Epithelial cell of proximal tubule (primary cell): ENCODE data around the gene PRKCG. TPM values are rescaled to one million over a fixed set of nuclear protein-coding genes. Genes with fewer than 3 reads are reported as not detected.

Source experiments
- DNase-seq: peaks from one replicate; pipeline ENCODE4 v3.0.0-alpha.2; 2011; ENCODE audit warnings: low read depth
- H3K4me3 ChIP-seq: 2 replicates; pipeline ENCODE4 v1.5.1; 2011; ENCODE audit warnings: low read depth, mild to moderate bottlenecking, low read length
- total RNA-seq: library from RNA; depleted of rRNA; stranded (reverse); fragments of >200 nt; gene quantifications from 2 replicates; pipeline ENCODE4 v1.2.3, GENCODE V29; 2015
- TF ChIP-seq, protein P1 (sequence below): conservative IDR thresholded peaks from 2 replicates; pipeline ENCODE4 v1.5.1; 2012; ENCODE audit warnings: low read depth, mild to moderate bottlenecking, low read length

The PRKCG gene
- total RNA-seq, 1 donor from 2014 or later: 1.3 TPM

- TF ChIP-seq, protein P1, sequence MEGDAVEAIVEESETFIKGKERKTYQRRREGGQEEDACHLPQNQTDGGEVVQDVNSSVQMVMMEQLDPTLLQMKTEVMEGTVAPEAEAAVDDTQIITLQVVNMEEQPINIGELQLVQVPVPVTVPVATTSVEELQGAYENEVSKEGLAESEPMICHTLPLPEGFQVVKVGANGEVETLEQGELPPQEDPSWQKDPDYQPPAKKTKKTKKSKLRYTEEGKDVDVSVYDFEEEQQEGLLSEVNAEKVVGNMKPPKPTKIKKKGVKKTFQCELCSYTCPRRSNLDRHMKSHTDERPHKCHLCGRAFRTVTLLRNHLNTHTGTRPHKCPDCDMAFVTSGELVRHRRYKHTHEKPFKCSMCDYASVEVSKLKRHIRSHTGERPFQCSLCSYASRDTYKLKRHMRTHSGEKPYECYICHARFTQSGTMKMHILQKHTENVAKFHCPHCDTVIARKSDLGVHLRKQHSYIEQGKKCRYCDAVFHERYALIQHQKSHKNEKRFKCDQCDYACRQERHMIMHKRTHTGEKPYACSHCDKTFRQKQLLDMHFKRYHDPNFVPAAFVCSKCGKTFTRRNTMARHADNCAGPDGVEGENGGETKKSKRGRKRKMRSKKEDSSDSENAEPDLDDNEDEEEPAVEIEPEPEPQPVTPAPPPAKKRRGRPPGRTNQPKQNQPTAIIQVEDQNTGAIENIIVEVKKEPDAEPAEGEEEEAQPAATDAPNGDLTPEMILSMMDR: no peak
- no peak overlapping the region for H3K4me3 ChIP-seq
- DNase-seq: no peak
Measured at GRCh38 chr19:53907193-53907581, 25.2 kb downstream of the PRKCG start.

- no peak overlapping the region for H3K4me3 ChIP-seq
- DNase-seq: no peak
- TF ChIP-seq, protein P1: no peak
Measured at GRCh38 chr19:53907690-53908089, 25.7 kb downstream of the PRKCG start.

DNA sequence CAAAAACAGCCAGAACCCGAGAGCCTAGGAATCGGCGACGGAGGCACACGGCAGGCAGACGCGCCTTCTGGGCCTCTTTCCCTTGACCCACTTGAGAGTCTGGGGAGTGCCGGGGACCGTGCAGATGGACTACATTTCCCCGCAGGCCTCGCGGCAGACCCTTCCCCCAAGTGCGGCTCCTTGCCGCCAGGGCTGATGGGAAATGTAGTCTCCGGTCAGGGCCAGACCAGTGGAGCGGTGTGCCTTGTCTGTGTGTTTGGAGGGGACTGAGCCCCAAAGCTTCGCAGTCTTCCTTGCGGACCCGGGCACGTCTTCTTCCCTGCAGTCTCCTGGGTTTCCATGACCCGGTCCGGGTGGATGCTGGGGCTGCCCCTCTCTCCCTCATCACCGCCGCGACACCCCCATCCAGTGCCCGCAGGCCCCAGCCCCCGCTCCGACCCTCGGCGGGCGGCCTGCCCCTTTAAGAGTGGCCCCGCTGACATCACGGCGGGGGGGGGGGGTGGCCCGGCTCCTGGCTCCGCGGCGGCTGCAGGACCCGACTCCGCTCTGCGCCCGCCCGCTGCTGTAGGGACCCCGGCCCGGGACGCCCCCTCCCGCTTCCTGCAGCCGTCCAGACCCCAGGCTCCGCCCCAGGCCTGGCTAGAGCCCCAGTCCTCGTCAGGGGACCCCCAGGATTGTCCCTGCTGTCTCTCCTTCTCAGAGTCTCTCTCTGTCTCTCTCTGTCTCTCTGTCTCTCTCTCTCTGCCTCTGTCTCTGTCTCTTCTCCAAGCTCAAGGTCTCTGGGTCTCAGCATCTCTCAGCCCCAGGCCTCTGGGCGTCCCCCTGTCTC, 26.3 kb downstream of the PRKCG start:
- TF ChIP-seq, protein P1: no peak
- no peak for DNase-seq

GRCh38 chr19:53908935-53909415, 27.0 kb downstream of the PRKCG start, which contains the start of gene CACNG7:
Gene CACNG7, plus strand, starts transcription at chr19:53909278. Its CDS starts 3,554 bp downstream, at chr19:53912832.
- no peak for DNase-seq
- H3K4me3 ChIP-seq: no peak within 1 kb of the TSS
- TF ChIP-seq, protein P1: no peak

More for the DNA sequence above, 26.3 kb downstream of the PRKCG start:
- no peak overlapping the region for H3K4me3 ChIP-seq

- no peak overlapping the region for H3K4me3 ChIP-seq
- DNase-seq: no peak
- TF ChIP-seq, protein P1: no peak
Measured at GRCh38 chr19:53909471-53910169, 27.6 kb downstream of the PRKCG start.

- H3K4me3 ChIP-seq: no peak overlapping the region
- TF ChIP-seq, protein P1: no peak
- DNase-seq: no peak
Measured at GRCh38 chr19:53910170-53910518, 28.1 kb downstream of the PRKCG start.

GRCh38 chr19:53912653-53913052, 30.7 kb downstream of the PRKCG start:
- DNase-seq: no peak
- TF ChIP-seq, protein P1: peak; percentile 8
- H3K4me3 ChIP-seq: no peak overlapping the region
